Lung microvascular endothelial cell (primary cell): ENCODE results near the gene RAET1E. TPM values are rescaled to one million over a fixed set of nuclear protein-coding genes. Genes with fewer than 3 reads are reported as not detected.
"Not testable (repeated sequence)": the region's sequence is repeated elsewhere in the genome, so short reads cannot be mapped to it uniquely, and the experiment has no call there.

Experiments
- DNase-seq, 2 donors: peaks; one replicate each; pipeline versions ENCODE4 v3.0.0 to v3.0.0-alpha.2; 2010; ENCODE audit warnings: low read depth in 2 of 2
- total RNA-seq: library from RNA; depleted of rRNA; stranded (reverse); fragments of >200 nt; gene quantifications from 2 replicates; pipeline ENCODE4 v1.2.1, GENCODE V29; 2014

RAET1E gene
- total RNA-seq, 1 donor from 2014 or later, result not detected

- peak in 1 of 2 donors; percentile 18 for DNase-seq
Measured at GRCh38 chr6:149929422-149929821, 31.5 kb upstream of the RAET1E start.

- DNase-seq, result not testable (repeated sequence)
Measured at GRCh38 chr6:149927025-149927424, 29.1 kb upstream of the RAET1E start.

DNA sequence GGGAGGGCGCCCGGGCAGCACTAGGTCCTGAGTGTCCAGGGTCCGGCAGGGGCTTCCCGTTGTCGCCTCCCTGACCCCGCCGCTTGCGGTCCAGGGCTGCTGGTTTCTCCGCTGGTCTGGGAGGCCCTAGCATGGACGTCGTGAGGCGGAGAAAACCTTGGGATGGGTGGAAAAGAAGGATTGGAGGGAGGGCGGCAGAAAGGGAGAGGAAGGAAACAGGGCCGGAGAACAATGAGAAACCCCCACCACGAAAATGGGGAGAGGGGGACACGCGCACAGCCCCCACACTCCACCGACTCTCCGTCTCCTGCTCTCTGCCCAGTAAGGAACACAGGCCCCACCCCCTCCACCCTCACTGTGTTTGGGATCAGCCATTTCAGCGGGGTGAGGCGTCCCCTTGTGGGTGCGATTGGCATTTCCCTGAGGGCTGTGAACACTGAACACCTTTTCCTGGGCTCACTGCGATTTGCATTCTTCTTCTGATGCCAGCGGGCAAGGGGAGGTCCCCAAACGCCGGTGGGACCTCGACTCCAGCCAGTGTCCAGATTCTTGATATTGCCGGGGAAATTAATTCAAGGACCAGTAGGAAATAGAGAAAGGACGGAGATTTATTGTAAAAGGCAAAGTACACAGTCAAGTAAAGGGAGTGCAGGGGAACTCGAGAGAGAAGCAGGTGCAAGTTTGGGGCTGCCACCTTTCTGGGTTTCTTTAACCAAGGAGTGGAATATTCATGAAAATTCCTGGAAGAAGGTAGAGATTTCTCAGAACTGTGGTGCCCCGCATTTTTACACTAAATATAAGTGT lies 28.3 kb upstream of the RAET1E start:
- peak; percentile 81 for DNase-seq

GRCh38 chr6:149925253-149925973 lies 27.5 kb upstream of the RAET1E start:
- DNase-seq, result peak in 1 of 2 donors; percentile 24

DNA sequence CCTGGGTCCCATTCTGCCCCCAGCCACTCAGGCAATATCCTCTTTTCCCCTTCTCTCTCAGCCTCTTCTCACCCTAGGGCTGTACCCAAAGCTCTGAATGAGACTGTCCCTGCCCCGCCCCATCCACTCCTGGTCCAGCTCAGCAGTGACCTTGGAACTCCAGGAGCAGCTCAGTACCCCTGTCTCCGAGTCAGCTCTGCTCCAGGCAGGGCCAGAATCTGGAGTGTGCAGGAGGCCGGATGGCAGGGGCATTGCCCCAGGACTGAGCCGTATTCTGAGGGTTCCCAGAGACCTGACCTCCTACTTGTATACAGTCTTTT lies 27.0 kb upstream of the RAET1E start:
- DNase-seq, result no peak

DNA sequence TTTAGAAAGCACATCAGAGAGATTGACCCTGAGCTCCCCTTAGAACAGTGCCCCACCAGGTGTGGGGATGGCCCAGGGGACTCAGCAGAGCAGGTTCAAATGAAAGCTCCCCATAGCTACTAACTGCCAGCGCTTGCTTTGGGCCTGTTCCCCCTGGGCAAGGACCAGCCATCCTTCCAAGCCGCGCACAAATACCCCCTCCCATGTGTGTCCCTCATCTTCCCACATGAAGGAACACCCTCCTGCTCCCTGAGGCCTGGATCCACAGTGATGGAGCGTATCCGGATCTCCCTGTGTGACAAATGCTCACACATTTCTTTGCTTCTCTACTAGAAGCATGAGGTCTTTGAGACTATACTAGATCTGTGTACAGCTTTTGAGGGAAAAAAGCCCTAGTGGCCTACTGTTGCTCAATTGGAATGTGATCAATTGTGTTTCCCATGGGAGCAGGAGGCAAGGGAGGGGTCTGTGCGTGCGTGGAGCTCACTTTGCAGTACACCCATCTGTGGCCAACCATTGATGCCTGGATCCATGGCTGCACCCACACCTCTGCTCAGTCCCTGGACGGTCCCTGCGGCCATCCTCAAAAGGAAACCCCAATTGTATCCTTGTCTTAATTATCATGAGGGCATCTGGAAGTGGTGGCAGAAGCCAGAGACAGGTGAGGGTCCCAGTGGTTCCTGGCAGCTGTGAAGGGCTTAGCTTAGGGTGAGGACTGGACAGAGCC lies 26.5 kb upstream of the RAET1E start:
- DNase-seq, result no peak

DNA sequence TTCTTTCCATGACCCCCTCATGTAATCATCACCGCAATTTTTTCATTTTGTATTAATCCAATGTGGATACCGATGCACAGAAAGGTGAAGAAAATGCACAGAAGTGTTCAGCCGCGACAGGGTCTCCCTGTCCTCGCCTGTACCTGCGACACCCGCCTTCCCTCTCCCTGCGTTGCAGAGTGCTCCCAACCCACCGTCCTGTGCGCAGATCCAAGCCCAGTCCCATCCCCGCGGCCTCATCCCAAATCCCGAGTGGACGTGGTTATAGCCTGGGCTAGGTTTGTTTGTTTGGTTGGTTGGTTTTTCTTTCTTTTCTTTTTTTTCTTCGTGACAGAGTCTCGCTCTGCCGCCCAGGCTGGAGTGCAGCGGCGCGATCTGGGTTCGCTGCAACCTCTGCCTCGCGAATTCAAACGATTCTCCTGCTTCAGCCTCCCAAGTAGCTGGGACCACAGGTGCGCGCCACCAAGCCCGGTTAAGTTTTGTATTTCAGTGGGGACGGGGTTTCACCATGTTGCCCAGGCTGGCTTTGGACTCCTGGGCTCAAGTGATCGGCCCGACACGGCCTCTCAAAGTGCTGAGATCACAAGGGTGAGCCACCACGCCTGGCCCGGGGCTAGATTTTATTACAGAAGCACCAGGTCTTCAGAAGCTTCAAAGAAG lies 25.5 kb upstream of the RAET1E start:
- DNase-seq, result no peak

GRCh38 chr6:149922642-149923326 lies 24.9 kb upstream of the RAET1E start, which contains the start of gene RAET1G:
RAET1G (minus strand) TSS chr6:149923121; CDS start chr6:149923010, 111 bp downstream.
- peak; percentile 92 to 97 for DNase-seq

DNA sequence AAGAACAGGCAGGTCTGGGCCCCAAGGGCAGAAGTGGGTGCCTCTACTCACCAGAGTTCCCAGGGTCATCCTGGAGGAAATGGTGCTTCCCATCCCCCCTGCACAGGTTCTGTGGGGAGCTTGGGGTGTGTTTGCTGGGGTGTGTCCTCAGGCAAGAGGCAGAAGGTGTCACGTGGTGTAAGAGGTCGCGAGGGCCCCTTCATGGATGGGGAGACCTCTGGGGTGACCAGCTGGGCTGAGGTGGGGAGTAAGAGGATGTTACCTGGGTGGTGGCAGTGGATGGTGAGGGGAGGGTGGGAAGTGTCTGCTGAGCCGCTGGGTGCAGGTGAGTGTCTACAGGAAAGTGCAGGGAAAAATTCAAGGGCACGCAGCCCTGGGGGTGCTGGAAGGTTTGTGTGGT lies 24.2 kb upstream of the RAET1E start:
- not testable (repeated sequence) for DNase-seq

DNA sequence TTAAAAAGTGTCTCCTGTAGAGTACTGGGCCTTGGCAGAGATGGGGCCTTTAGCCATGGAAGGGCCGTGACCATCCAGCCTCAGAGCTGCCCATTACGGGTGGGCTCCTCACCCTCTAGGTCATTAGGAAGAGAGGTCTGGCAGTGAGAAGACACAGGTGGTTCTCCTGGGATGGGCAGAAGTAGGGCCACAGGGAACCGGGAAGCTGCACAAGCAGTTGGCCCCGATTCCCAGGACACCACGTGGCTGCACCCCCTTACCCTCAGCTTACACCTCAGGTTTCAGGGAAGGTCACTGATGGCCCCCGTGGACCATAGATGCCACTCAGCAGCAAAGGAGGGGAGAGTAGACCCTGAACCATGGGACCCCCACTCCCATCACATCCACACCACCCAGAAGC lies 23.4 kb upstream of the RAET1E start:
- DNase-seq, result no peak

DNA sequence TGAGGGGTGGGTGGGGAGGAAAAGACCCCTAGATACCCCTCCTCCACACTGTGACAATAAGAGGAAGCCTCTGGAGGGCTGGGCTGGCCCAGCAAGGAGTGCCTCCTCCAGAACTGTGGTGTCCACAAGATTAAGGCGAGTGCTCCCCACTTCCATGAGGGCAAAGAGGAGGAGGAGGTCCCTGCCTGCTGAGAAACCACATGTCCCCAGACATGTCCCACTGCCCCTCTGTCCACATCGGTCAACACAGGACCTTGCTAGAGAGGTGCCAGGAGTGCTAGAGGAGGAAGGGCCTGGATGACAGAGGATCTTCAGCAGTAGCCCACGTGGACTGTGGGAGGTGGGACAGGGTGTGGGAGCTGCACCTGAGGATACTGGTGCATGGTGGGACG lies 21.9 kb upstream of the RAET1E start:
- no peak for DNase-seq

DNA sequence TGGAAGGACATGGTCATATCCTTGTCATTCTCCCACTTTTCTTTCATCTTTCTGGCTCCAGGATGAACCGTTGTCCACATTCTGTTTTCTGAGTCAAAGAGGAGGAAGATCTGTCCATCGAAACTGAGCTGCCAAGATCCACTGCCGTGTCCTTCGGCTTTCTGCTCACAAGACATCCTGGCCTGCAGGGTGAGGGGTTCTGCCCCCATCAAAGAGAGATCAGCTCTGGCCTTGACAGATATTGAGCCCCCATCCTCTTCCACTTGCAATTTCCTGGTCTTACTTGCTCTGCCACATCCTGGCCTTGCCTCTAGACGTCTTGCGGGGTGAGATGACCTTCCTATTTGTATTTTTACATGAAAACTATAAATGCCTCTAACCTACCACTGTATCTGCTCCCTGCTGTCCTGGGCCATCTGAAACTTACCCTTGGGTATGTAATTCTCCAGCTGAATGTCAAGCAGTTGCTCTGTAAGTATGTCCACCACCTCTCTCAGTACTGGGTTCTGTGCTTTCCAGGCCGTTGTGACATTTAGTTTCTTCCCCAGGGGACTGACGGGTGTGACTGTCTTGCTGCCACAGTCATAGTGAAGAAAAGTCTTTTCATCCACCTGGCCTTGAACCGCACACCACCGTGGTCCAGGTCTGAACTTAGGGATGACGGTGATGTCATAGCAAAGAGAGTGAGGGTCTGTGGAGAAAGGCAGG lies 21.4 kb upstream of the RAET1E start:
- DNase-seq, result not testable (repeated sequence)

DNA sequence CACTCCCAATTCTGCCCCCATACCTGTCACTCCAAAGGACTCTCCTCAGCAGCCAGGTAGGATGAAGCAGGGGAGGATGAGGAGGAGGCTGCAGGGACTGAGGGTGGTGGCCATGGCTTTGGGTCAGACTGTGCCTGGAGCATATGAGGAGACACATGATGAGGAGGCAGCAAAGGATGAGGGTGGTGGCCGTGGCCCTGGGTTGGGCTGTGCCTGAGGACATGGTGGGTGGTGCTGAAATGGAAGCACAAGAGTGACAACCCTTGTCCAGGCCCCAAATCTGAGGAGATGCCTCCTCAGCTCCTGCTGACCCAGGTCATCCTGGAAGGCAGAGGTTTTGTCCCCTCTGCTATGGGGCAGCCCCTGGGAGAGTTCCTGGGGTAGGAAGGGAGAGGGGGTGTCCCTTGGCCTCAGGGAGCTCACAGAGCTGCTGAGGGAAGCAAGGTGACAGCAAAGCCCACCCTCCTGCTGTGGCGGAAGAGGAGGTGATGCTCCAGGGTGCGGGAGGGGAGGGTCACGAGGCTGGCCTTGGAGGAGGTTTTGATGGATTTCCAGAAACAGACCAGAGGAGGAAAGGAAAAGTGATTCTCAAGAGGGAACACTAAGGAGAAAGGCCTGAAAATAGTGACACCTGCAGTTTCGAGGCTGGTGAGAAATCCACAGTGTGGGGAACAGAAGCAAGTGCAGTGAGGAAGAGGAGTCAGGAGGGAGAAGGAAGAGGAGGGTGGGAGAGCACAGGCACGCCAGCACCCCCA lies 20.4 kb upstream of the RAET1E start:
- no peak for DNase-seq

DNA sequence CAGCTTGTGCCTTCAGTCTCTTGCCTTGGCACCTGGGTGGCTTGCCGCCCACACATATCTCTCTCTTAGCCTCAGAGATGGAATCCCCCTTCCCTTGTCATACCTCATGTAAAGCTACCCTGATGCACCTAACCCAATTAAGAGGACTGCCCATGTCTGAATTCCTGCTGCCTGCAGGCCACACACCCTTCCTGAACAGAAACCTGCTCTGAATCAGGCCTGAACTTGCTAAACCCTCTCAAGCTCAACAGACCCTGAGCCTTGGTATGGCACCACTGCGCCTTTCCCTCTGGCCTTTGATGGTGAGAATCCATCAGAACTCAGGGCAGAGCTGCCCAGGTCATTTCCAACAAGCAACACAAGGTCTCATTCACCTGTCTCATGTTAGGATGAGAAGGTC lies 19.8 kb upstream of the RAET1E start:
- DNase-seq, result no peak

DNA sequence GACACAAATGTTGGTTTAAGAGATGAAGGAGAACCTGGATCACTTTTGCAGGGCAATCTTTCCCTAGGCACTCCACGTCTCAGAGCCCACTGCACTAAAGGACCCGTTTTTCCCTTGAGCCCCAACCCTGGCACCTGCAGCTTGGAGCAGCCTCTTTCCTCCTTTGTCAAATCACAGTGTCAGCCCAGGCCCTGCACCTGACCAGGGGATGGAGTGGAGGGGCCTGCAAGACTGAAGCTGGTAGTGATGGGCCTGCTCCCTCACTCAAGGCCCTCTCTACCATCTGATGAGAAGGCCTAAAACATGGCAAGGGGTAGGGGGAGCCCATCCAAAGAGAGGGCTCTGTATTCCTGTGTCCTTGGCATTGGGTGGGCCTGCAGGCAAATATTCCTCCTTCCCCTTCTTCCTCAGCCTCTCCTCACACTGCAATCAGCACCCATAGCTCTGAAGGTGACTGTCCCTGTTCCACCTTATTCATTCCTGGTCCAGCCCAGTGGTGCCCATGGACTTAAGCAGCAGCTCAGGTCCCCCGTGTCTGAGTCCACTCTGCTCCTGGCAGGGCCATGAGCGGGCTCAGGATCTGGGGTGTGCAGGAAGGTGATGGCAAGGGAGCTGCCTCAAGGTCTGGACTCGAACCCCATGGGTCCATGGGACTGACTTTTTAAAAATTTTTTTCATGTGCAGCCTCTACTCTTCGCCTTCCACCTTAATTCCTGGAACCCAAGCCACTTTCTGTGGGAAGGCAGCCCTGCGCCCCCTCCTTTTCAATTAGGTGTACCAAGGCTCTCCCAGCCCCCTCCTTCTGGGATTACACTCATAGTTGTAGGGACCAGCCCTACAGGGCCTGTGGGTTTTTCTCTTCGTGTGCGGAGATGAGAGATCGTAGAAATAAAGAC lies 18.3 kb upstream of the RAET1E start:
- DNase-seq, result no peak

- DNase-seq, result no peak
Measured at GRCh38 chr6:149913540-149914240, 15.8 kb upstream of the RAET1E start.

- DNase-seq, result no peak
Measured at GRCh38 chr6:149913085-149913484, 15.2 kb upstream of the RAET1E start.

DNA sequence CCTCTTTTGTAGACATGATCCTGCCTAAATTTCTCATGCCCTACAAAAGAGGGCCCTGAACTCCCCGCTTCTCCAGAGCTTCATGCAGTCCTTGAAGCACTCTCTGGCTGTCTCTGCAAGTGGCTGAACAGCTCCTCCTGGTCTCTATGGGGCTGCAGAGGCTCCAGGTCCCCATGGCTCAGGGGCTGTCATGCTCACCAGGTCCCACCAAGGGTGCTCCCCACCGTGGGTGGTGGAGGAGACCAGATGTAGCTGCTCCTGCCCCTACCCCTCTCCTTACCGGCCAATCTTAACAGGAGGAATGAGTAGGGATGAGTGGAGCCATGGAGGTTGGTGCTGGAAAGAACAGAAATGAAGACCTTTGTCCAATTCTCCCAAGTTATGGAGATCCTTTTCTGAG lies 14.8 kb upstream of the RAET1E start:
- DNase-seq, result not testable (repeated sequence)
